ENCODE data around the gene ADD3. TPM values are rescaled to one million over a fixed set of nuclear protein-coding genes. Genes with fewer than 3 reads are reported as not detected.
A peak's percentile ranks its signal among the peaks of the same experiment; 100 is the strongest.

The ADD3 gene
- total RNA-seq, 1 donor from 2014 or later: 95.3 TPM

DNA sequence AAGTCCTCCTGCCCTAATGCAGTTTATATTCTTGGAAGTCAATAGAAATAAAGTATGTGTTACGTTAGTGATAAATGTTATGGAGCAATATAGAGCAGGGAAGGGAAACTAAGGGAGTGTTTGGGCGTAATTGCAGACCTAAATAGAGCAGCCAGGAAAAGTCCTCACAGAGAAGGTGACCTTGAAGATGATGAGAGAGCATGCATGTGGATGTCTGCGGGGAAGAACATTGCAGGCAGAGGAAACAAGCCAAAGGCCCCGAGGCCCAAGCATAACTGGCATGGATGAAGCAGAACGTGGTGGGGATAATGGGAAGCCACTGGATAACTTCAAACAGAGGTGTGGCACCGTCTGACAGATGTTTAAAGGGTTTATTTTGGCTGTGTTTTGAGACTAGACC is 12.5 kb downstream of the ADD3 start:
- intact Hi-C loops (cut with micrococcal nuclease): no loop called here

DNA sequence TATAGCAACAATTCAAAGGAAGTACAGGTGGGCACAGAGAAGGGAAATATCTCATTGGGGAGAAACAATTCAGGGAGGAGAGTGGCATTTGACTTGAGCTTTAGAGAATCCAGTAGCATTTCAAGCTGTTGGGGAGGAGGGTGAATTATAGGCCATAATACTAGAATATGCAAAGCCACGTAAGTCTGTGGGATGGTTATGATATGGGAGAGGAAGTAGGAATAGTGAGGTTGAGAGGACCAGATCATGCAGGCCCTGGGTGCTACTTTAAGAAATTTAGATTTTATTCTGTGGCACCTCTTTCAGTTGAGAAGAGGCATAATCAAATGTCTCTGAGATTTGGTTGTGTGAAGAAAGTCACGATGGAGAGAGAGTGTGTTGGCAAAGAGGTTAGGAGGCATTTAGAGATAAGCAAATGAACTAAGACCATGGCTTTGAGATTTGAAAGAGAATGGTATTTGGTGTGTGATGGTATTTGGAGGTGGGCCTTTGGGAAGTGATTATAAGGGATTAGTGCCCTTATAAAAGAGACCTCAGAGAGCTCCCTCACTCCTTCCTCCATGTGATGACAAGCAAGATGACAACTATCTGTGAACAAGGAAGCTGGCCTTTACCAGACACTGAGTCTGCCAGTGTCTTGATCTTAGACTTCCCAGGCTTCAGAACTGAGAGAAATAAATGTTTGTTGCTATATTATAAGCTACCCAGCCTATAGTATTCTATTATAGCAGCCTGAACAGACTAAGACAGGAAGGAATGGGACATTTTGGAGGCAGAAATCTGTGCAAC is 15.1 kb downstream of the ADD3 start:
- H3K27me3 Mint-ChIP-seq: no peaks in the 10 kb centered on the region
- no peak overlapping the region for H3K4me3 Mint-ChIP-seq
- H3K4me1 Mint-ChIP-seq: peaks cover 50% of the 10 kb centered on the region

More for the DNA sequence above, 12.5 kb downstream of the ADD3 start:
- Mint-ChIP-seq H3K27ac (no peak overlapping the region), H3K36me3 (ENCODE audit: low read depth) (no peaks in the 10 kb centered on the region), H3K9me3 (no peaks in the 10 kb centered on the region), H3K4me1 (peaks cover 69% of the 10 kb centered on the region), H3K4me3 (no peak overlapping the region), H3K27me3 (no peaks in the 10 kb centered on the region)
- TF ChIP-seq, protein P1, sequence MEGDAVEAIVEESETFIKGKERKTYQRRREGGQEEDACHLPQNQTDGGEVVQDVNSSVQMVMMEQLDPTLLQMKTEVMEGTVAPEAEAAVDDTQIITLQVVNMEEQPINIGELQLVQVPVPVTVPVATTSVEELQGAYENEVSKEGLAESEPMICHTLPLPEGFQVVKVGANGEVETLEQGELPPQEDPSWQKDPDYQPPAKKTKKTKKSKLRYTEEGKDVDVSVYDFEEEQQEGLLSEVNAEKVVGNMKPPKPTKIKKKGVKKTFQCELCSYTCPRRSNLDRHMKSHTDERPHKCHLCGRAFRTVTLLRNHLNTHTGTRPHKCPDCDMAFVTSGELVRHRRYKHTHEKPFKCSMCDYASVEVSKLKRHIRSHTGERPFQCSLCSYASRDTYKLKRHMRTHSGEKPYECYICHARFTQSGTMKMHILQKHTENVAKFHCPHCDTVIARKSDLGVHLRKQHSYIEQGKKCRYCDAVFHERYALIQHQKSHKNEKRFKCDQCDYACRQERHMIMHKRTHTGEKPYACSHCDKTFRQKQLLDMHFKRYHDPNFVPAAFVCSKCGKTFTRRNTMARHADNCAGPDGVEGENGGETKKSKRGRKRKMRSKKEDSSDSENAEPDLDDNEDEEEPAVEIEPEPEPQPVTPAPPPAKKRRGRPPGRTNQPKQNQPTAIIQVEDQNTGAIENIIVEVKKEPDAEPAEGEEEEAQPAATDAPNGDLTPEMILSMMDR (IDR thresholded peaks at IDR 0.05): no peak
- ATAC-seq (ENCODE audit: low read depth): no peak
- DNase-seq: no peak
- ChIA-PET POLR2A (no interaction called here), CTCF (no interaction called here)

DNA sequence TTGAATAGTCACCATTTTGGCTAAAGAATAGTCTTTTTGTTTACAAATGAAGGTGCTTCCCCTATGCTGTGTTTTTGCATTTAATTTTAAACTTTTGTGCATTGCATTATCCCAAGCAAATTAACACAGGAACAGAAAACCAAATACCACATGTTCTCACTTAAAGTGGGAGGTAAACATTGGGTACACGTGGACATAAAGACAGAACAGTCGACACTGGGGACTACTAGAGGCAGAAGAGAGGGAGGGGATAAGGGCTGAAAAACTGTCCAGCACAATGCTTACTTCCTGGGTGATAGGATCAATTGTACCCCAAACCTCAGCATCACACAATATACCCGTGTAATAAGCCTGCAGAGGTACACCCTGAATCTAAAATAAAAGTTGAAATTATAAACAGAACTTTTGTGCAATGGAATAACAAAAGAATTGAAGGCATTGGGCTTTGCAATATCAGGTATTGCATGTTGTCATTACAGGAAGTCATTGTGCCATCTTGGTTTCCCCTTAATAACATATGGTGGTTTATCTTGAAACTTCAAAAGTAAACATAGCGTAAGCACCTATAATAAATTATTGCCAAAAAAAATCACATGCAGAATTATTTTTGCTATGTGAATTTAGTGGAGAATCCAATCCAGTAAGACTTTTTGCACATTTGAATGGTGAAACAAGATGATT is 16.1 kb downstream of the ADD3 start:
- intact Hi-C loops (cut with micrococcal nuclease): no loop called here
- no peak for DNase-seq
- Mint-ChIP-seq H3K4me3 (no peak overlapping the region), H3K36me3 (ENCODE audit: low read depth) (no peaks in the 10 kb centered on the region), H3K9me3 (no peaks in the 10 kb centered on the region), H3K27me3 (no peaks in the 10 kb centered on the region), H3K27ac (no peak overlapping the region), H3K4me1 (peaks cover 45% of the 10 kb centered on the region)
- ChIA-PET POLR2A (no interaction called here), CTCF (no interaction called here)
- TF ChIP-seq, protein P1 (IDR thresholded peaks at IDR 0.05): no peak
- ATAC-seq (ENCODE audit: low read depth): no peak

More for the DNA sequence above, 15.1 kb downstream of the ADD3 start:
- no peaks in the 10 kb centered on the region for H3K9me3 Mint-ChIP-seq
- intact Hi-C loops (cut with micrococcal nuclease): loop anchor here (1.0 kb wide), 1 partner anchor 9 kb away; no protein-coding TSS in a partner anchor
- ATAC-seq (ENCODE audit: low read depth): no peak
- CTCF ChIA-PET: no interaction called here
- POLR2A ChIA-PET: interaction anchor here (0.7 to 1.3 kb wide), 2 partner anchors 11 to 15 kb away, joined by 3 to 6 read pairs; partner anchors contain the start of gene ADD3
- TF ChIP-seq, protein P1 (IDR thresholded peaks at IDR 0.05): no peak
- no peaks in the 10 kb centered on the region for H3K36me3 Mint-ChIP-seq (ENCODE audit: low read depth)
- peak overlapping the region; percentile 51 for H3K27ac Mint-ChIP-seq
- no peak for DNase-seq

DNA sequence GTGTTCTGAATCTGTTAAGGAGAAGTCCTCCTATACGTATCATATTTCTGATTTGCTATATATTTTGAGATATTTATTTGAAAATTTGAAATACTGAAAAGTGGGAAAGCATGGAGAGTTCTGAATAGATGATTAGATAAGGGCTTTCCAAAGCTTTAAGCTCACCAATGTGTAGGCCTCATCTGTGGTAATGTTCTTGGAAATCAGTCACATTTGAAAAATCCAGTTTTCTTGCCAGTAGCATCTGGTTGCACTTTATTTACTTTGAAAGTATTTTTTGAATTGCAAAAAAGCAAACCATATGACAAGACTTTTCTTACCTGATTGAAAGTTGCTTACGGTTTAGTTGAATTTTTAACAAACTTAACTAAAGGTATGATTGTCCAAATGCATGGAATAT is 21.7 kb downstream of the ADD3 start:
- ATAC-seq (ENCODE audit: low read depth): no peak
- Mint-ChIP-seq H3K4me1 (peaks cover 30% of the 10 kb centered on the region), H3K4me3 (no peak overlapping the region), H3K36me3 (ENCODE audit: low read depth) (peaks cover 2% of the 10 kb centered on the region), H3K27me3 (no peaks in the 10 kb centered on the region), H3K27ac (no peak overlapping the region), H3K9me3 (no peaks in the 10 kb centered on the region)
- no peak for DNase-seq
- TF ChIP-seq, protein P1 (IDR thresholded peaks at IDR 0.05): no peak
- CTCF ChIA-PET: no interaction called here
- POLR2A ChIA-PET: interaction anchor here (1.9 kb wide), 1 partner anchor 22 kb away, joined by 5 read pairs; the partner anchor contains the start of gene ADD3
- intact Hi-C loops (cut with micrococcal nuclease): no loop called here

All from activated B cell treated with CpG ODN at 0.5 μM for 24 hours (primary cell).